Neural cell (in vitro differentiated cells): ENCODE data around the gene CACNA1C. TPM values are rescaled to one million over a fixed set of nuclear protein-coding genes. Genes with fewer than 3 reads are reported as not detected.

Experiments
- H2AFZ ChIP-seq: fragments of 200-600, 300-800 bp; sonication (generic), shearing (Covaris generic); 2 replicates; pipeline ENCODE4 v1.6.0; 2014; ENCODE audit warnings: low read depth, mild to moderate bottlenecking, antibody characterized with exemption, low read length, moderate library complexity
- H3F3A ChIP-seq: fragments of 200-600 bp; shearing (Covaris generic); 2 replicates; pipeline ENCODE4 v1.6.1; 2016; ENCODE audit warnings: mild to moderate bottlenecking, moderate library complexity, mixed read lengths, antibody characterized with exemption, low read length; ENCODE audit not compliant: insufficient read depth, poor library complexity, severe bottlenecking
- H3K27ac ChIP-seq: fragments of 200-600, 300-800 bp; sonication (generic), shearing (Covaris generic); 2 replicates; pipeline ENCODE4 v1.5.1; 2014; ENCODE audit warnings: mild to moderate bottlenecking, low read length, moderate library complexity
- H3K27me3 ChIP-seq: fragments of 300-800, 200-600 bp; sonication (generic), shearing (Covaris generic); 2 replicates; pipeline ENCODE4 v1.6.0; 2014; ENCODE audit warnings: mild to moderate bottlenecking, low read depth, low read length, moderate library complexity; ENCODE audit not compliant: insufficient read depth
- H3K36me3 ChIP-seq: fragments of 300-800, 200-600 bp; sonication (generic), shearing (Covaris generic); 2 replicates; pipeline ENCODE4 v1.5.1; 2014; ENCODE audit warnings: mild to moderate bottlenecking, antibody characterized with exemption, low read length, moderate library complexity; ENCODE audit not compliant: insufficient read depth
- H3K4me2 ChIP-seq: fragments of 300-800, 200-600 bp; sonication (generic), shearing (Covaris generic); 2 replicates; pipeline ENCODE4 v1.6.0; 2014; ENCODE audit warnings: mild to moderate bottlenecking, low read length
- H3K4me3 ChIP-seq: fragments of 300-800, 200-600 bp; sonication (generic), shearing (Covaris generic); 2 replicates; pipeline ENCODE4 v1.5.1; 2014; ENCODE audit warnings: mild to moderate bottlenecking, low read length, moderate library complexity
- H3K79me2 ChIP-seq: fragments of 200-600 bp; shearing (Covaris generic); replicated peaks from 2 replicates; pipeline ENCODE4 v1.6.0; 2014; ENCODE audit warnings: mild to moderate bottlenecking, low read length, moderate library complexity; ENCODE audit not compliant: insufficient read depth
- H3K9ac ChIP-seq: fragments of 300-800, 200-600 bp; sonication (generic), shearing (Covaris generic); 2 replicates; pipeline ENCODE4 v1.6.1; 2016; ENCODE audit warnings: mild to moderate bottlenecking, low read length, mixed read lengths
- H3K9me2 ChIP-seq: fragments of 200-600 bp; shearing (Covaris generic); 2 replicates; pipeline ENCODE4 v1.6.1; 2016; ENCODE audit warnings: mild to moderate bottlenecking, low read length, mixed read lengths; ENCODE audit not compliant: insufficient read depth
- H3K9me3 ChIP-seq: fragments of 200-600, 300-800 bp; sonication (generic), shearing (Covaris generic); 2 replicates; pipeline ENCODE4 v1.6.1; 2016; ENCODE audit warnings: mild to moderate bottlenecking, mixed run types, low read length, moderate library complexity, mixed read lengths
- H4K20me1 ChIP-seq: fragments of 200-600 bp; shearing (Covaris generic); 2 replicates; pipeline ENCODE4 v1.6.1; 2016; ENCODE audit warnings: mild to moderate bottlenecking, mixed run types; ENCODE audit not compliant: insufficient read depth
- CTCF ChIP-seq: fragments of 450-650 bp; IDR thresholded peaks from 2 replicates; pipeline ENCODE4 v1.5.1; 2014; ENCODE audit warnings: antibody characterized with exemption, mild to moderate bottlenecking, moderate library complexity; ENCODE audit not compliant: poor library complexity, severe bottlenecking
- EP300 ChIP-seq: fragments of 450-650 bp; conservative IDR thresholded peaks from 2 replicates; pipeline ENCODE4 v1.6.1; 2014; ENCODE audit warnings: antibody characterized with exemption, mild to moderate bottlenecking, moderate library complexity; ENCODE audit not compliant: poor library complexity, severe bottlenecking
- EZH2 ChIP-seq: fragments of 200-600, 300-800 bp; shearing (Covaris generic), sonication (generic); IDR thresholded peaks from 2 replicates; pipeline ENCODE4 v1.6.1; 2014; ENCODE audit warnings: antibody characterized with exemption, low read length, borderline replicate concordance, mild to moderate bottlenecking; ENCODE audit not compliant: insufficient read depth, poor library complexity, severe bottlenecking
- MXI1 ChIP-seq: fragments of 450-650 bp; conservative IDR thresholded peaks from 2 replicates; pipeline ENCODE4 v1.6.1; 2014; ENCODE audit warnings: antibody characterized with exemption, mild to moderate bottlenecking; ENCODE audit not compliant: poor library complexity, severe bottlenecking
- POLR2AphosphoS5 ChIP-seq: IDR thresholded peaks from 2 replicates; pipeline ENCODE4 v1.6.1; 2012
- RAD21 ChIP-seq: fragments of 450-650 bp; conservative IDR thresholded peaks from 2 replicates; pipeline ENCODE4 v1.6.1; 2014; ENCODE audit warnings: antibody characterized with exemption, mild to moderate bottlenecking, moderate library complexity
- REST ChIP-seq: IDR thresholded peaks from 2 replicates; pipeline ENCODE4 v1.6.1; 2012; ENCODE audit warnings: borderline replicate concordance
- SMC3 ChIP-seq: fragments of 450-650 bp; conservative IDR thresholded peaks from 2 replicates; pipeline ENCODE4 v1.6.1; 2014; ENCODE audit warnings: antibody characterized with exemption, mild to moderate bottlenecking, moderate library complexity; ENCODE audit not compliant: poor library complexity
- TAF1 ChIP-seq: IDR thresholded peaks from 2 replicates; pipeline ENCODE4 v1.6.1; 2012; ENCODE audit warnings: low read depth
- polyA plus RNA-seq: library from polyadenylated mRNA; depleted of rRNA; stranded (reverse); fragments of >200 nt; gene quantifications from 2 replicates; pipeline ENCODE4 v1.2.3, GENCODE V29; 2014

The CACNA1C gene
- polyA plus RNA-seq, 1 donor from 2014 or later = 9.7 TPM

- H2AFZ ChIP-seq = no peak overlapping the region
- no peaks in the 10 kb centered on the region for H3K27me3 ChIP-seq
- H3F3A ChIP-seq = no peaks in the 10 kb centered on the region
- no peaks in the 10 kb centered on the region for H3K9me3 ChIP-seq
- H3K79me2 ChIP-seq = no peaks in the 10 kb centered on the region
- no peak overlapping the region for H3K9ac ChIP-seq
- H3K27ac ChIP-seq = no peak overlapping the region
- H3K36me3 ChIP-seq = no peaks in the 10 kb centered on the region
- no peaks in the 10 kb centered on the region for H4K20me1 ChIP-seq
- H3K4me2 ChIP-seq = no peak overlapping the region
- TF ChIP-seq CTCF (no peak), POLR2AphosphoS5 (no peak), TAF1 (no peak), RAD21 (no peak), EZH2 (no peak), EP300 (no peak), REST (no peak), MXI1 (no peak), SMC3 (no peak)
- no peaks in the 10 kb centered on the region for H3K9me2 ChIP-seq
- no peak overlapping the region for H3K4me3 ChIP-seq
These were observed 626.5 kb downstream of the CACNA1C start for GRCh38 chr12:2679068-2679815.

GRCh38 chr12:2679816-2680675 lies 627.3 kb downstream of the CACNA1C start:
- no peak overlapping the region for H2AFZ ChIP-seq
- no peak for TF ChIP-seq RAD21
- no peak for TF ChIP-seq POLR2AphosphoS5
- no peak for TF ChIP-seq CTCF
- no peak for TF ChIP-seq EZH2
- TF ChIP-seq SMC3 = no peak
- no peak for TF ChIP-seq EP300
- TF ChIP-seq REST = no peak
- TF ChIP-seq MXI1 = no peak
- no peak for TF ChIP-seq TAF1
- H3K79me2 ChIP-seq = no peaks in the 10 kb centered on the region
- no peak overlapping the region for H3K9ac ChIP-seq
- no peak overlapping the region for H3K4me2 ChIP-seq
- H3K9me3 ChIP-seq = no peaks in the 10 kb centered on the region
- H3F3A ChIP-seq = no peaks in the 10 kb centered on the region
- no peaks in the 10 kb centered on the region for H3K27me3 ChIP-seq
- no peaks in the 10 kb centered on the region for H3K9me2 ChIP-seq
- no peak overlapping the region for H3K4me3 ChIP-seq
- no peak overlapping the region for H3K27ac ChIP-seq
- no peaks in the 10 kb centered on the region for H3K36me3 ChIP-seq
- H4K20me1 ChIP-seq = no peaks in the 10 kb centered on the region
